GM13977 (cell line): Measurements from ENCODE around the gene GPHN.
"Not testable (repeated sequence)": the region's sequence is repeated elsewhere in the genome, so short reads cannot be mapped to it uniquely, and the experiment has no call there.

Source experiments
- DNase-seq: peaks from one replicate; pipeline ENCODE4 v3.0.0; 2012; ENCODE audit warnings: low spot score
- in situ Hi-C: fragments of 300-500 bp; cut with MboI; formaldehyde crosslinking; loops from one replicate; pipeline ENCODE4 v1.12.0; 2022; ENCODE audit warnings: low sequenced_read_pairs, low pct_unique_long_range_greater_than_20kb, mixed read lengths, inconsistent platforms; ENCODE audit not compliant: unreplicated experiment
- TF ChIP-seq, protein P1 (sequence below): IDR thresholded peaks from 2 replicates; pipeline ENCODE4 v1.5.1; 2012; ENCODE audit warnings: mild to moderate bottlenecking, control low read depth; ENCODE audit not compliant: insufficient read depth; ENCODE audit errors: extremely low read depth, missing control alignments

GPHN gene

GRCh38 chr14:67056684-67057083 is 548.7 kb downstream of the GPHN start:
- in situ Hi-C loops: no loop called here
- TF ChIP-seq, protein P1, sequence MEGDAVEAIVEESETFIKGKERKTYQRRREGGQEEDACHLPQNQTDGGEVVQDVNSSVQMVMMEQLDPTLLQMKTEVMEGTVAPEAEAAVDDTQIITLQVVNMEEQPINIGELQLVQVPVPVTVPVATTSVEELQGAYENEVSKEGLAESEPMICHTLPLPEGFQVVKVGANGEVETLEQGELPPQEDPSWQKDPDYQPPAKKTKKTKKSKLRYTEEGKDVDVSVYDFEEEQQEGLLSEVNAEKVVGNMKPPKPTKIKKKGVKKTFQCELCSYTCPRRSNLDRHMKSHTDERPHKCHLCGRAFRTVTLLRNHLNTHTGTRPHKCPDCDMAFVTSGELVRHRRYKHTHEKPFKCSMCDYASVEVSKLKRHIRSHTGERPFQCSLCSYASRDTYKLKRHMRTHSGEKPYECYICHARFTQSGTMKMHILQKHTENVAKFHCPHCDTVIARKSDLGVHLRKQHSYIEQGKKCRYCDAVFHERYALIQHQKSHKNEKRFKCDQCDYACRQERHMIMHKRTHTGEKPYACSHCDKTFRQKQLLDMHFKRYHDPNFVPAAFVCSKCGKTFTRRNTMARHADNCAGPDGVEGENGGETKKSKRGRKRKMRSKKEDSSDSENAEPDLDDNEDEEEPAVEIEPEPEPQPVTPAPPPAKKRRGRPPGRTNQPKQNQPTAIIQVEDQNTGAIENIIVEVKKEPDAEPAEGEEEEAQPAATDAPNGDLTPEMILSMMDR: no peak
- no peak for DNase-seq

DNA sequence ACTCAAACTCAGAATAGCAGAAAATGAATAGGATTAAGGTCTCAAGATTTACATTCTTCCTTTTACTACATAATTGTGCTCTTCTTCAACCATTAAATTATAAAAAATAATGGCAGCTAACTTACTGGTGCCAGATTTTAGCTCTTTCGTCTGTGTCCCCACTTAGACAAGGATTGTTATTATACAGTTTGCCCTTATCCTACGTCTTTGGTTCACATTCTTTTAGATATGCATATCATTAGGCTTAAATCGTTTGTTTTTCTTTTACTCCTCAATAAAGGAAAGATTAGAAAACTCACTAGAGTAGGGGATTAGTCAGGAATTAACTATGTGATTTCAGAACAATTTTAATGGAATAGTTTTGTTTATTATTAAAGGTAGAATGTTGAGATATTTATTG is 551.6 kb downstream of the GPHN start:
- in situ Hi-C loops: no loop called here
- TF ChIP-seq, protein P1: no peak
- no peak for DNase-seq

DNA sequence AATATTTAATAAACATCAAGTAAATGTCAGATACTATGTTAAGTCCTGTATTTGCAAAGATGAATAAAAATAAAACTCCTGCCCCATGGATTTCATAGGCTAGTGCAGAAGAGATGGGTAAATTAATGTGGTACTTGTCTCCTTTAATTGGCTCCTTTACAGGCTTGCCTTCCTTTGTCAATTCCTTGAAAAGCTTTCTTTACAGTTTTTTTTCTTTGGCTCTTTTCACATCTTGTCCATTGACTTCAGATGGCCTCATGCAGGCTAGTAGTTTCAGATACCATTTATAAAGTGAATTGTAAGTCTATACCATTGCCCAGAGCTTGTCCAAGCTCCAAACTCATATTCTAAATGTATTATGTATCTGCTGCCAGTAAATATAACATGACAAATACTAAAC is 552.6 kb downstream of the GPHN start:
- in situ Hi-C loops: no loop called here
- TF ChIP-seq, protein P1: no peak
- no peak for DNase-seq

DNA sequence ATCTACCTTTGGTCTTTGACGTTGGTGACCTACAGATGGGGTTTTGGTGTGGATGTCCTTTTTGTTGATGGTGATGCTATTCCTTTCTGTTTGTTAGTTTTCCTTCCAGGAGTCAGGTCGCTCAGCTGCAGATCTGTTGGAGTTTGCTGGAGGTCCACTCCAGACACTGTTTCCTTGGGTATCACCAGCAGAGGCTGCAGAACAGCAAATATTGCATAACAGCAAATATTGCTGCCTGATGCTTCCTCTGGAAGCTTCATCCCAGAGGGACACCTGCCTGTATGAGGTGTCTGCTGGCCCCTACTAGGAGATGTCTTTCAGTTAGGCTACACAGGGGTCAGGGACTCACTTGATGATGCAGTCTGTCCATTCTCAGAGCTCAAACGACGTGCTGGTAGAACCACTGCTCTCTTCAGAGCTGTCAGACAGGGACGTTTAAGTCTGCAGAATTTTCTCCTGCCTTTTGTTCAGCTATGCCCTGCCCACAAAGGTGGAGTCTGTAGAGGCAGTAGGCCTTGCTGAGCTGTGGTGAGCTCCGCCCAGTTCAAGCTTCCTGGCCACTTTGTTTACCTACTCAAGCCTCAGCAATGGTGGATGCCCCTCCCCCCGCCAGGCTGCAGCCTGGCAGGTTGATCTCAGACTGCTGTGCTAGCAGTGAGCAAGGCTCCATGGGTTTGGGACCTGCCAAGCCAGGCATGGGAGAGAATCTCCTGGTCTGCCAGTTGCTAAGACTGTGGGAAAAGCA is 559.3 kb downstream of the GPHN start:
- DNase-seq, in situ Hi-C loops: not testable (repeated sequence)

GRCh38 chr14:67068251-67068650 is 560.3 kb downstream of the GPHN start:
- in situ Hi-C loops: no loop called here
- DNase-seq: no peak
- TF ChIP-seq, protein P1: no peak

GRCh38 chr14:67071506-67071905 is 563.6 kb downstream of the GPHN start:
- in situ Hi-C loops: no loop called here
- no peak for DNase-seq

DNA sequence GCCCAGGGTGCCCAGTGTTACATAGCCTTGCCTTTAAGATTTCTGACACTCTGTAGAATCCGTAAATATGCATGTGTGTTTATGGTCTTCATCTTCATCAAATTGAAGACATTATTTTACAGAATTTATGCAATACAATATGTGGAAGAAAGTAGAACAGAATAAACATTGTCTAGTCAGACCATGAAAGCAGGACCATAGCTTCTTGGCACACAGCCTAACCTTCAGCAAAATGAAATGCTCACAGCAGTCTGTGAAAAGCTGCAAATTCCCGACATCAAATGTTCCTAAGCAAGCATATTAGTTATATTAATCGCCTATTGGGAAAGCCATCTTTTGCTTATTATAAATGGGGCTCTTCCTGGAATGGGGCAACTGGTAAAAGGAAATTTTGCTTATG is 570.0 kb downstream of the GPHN start:
- in situ Hi-C loops: no loop called here
- TF ChIP-seq, protein P1: no peak
- DNase-seq: no peak

More at GRCh38 chr14:67071506-67071905, 563.6 kb downstream of the GPHN start:
- TF ChIP-seq, protein P1: no peak
